ENCODE measurements around the gene MAL.

GRCh38 chr2:94994914-94995552 lies 30.5 kb upstream of the MAL start:
- TF ChIP-seq POLR2A (IDR thresholded peaks at IDR 0.05) (no peak), CTCF (IDR thresholded peaks at IDR 0.05) (no peak), EP300 (IDR thresholded peaks at IDR 0.05) (no peak)

Data from tibial nerve (tissue), 4 donors.